ENCODE results near the gene ZNF579.

The ZNF579 gene

GRCh38 chr19:55545443-55545842, 35.2 kb downstream of the ZNF579 start, which contains the start of gene SBK3:
Gene SBK3, minus strand, starts transcription at chr19:55545543. Its CDS starts 0 bp downstream, at chr19:55545543.
- in situ Hi-C loops (cut with HindIII; ENCODE audit: low pct_unique_long_range_greater_than_20kb, low sequenced_read_pairs): no loop called here
- no peak for DNase-seq (ENCODE audit: low read depth in 1 of 2, low spot score in 1 of 2)
- TF ChIP-seq JUND (IDR thresholded peaks at IDR 0.05; ENCODE audit: low read depth): no peak

GRCh38 chr19:55544776-55545439, 35.7 kb downstream of the ZNF579 start:
- no peak for TF ChIP-seq JUND (IDR thresholded peaks at IDR 0.05; ENCODE audit: low read depth)
- no peak for DNase-seq (ENCODE audit: low read depth in 1 of 2, low spot score in 1 of 2)
- in situ Hi-C loops (cut with HindIII; ENCODE audit: low pct_unique_long_range_greater_than_20kb, low sequenced_read_pairs): no loop called here

GRCh38 chr19:55544014-55544413, 36.6 kb downstream of the ZNF579 start:
- TF ChIP-seq JUND (IDR thresholded peaks at IDR 0.05; ENCODE audit: low read depth): no peak
- DNase-seq (ENCODE audit: low read depth in 1 of 2, low spot score in 1 of 2): no peak
- in situ Hi-C loops (cut with HindIII; ENCODE audit: low pct_unique_long_range_greater_than_20kb, low sequenced_read_pairs): no loop called here

GRCh38 chr19:55543567-55543966, 37.1 kb downstream of the ZNF579 start:
- no peak for TF ChIP-seq JUND (IDR thresholded peaks at IDR 0.05; ENCODE audit: low read depth)
- DNase-seq (ENCODE audit: low read depth in 1 of 2, low spot score in 1 of 2): no peak
- in situ Hi-C loops (cut with HindIII; ENCODE audit: low pct_unique_long_range_greater_than_20kb, low sequenced_read_pairs): no loop called here

- TF ChIP-seq JUND (IDR thresholded peaks at IDR 0.05; ENCODE audit: low read depth): no peak
- in situ Hi-C loops (cut with HindIII; ENCODE audit: low pct_unique_long_range_greater_than_20kb, low sequenced_read_pairs): no loop called here
Observed at GRCh38 chr19:55542292-55542855, 38.3 kb downstream of the ZNF579 start.

GRCh38 chr19:55541091-55541490, 39.6 kb downstream of the ZNF579 start:
- in situ Hi-C loops (cut with HindIII; ENCODE audit: low pct_unique_long_range_greater_than_20kb, low sequenced_read_pairs): no loop called here
- no peak for DNase-seq (ENCODE audit: low read depth in 1 of 2, low spot score in 1 of 2)
- no peak for TF ChIP-seq JUND (IDR thresholded peaks at IDR 0.05; ENCODE audit: low read depth)

More at GRCh38 chr19:55542292-55542855, 38.3 kb downstream of the ZNF579 start:
- no peak for DNase-seq (ENCODE audit: low read depth in 1 of 2, low spot score in 1 of 2)

- DNase-seq (ENCODE audit: low read depth in 1 of 2, low spot score in 1 of 2): no peak
- in situ Hi-C loops (cut with HindIII; ENCODE audit: low pct_unique_long_range_greater_than_20kb, low sequenced_read_pairs): no loop called here
- no peak for TF ChIP-seq JUND (IDR thresholded peaks at IDR 0.05; ENCODE audit: low read depth)
Observed at GRCh38 chr19:55540619-55541018, 40.0 kb downstream of the ZNF579 start.

- in situ Hi-C loops (cut with HindIII; ENCODE audit: low pct_unique_long_range_greater_than_20kb, low sequenced_read_pairs): no loop called here
Observed at GRCh38 chr19:55539090-55539984, 41.3 kb downstream of the ZNF579 start.

GRCh38 chr19:55538132-55538531, 42.5 kb downstream of the ZNF579 start:
- in situ Hi-C loops (cut with HindIII; ENCODE audit: low pct_unique_long_range_greater_than_20kb, low sequenced_read_pairs): no loop called here
- TF ChIP-seq JUND (IDR thresholded peaks at IDR 0.05; ENCODE audit: low read depth): no peak
- DNase-seq (ENCODE audit: low read depth in 1 of 2, low spot score in 1 of 2): no peak

More at GRCh38 chr19:55539090-55539984, 41.3 kb downstream of the ZNF579 start:
- DNase-seq (ENCODE audit: low read depth in 1 of 2, low spot score in 1 of 2): no peak
- TF ChIP-seq JUND (IDR thresholded peaks at IDR 0.05; ENCODE audit: low read depth): no peak

GRCh38 chr19:55537741-55538111, 42.9 kb downstream of the ZNF579 start:
- no peak for TF ChIP-seq JUND (IDR thresholded peaks at IDR 0.05; ENCODE audit: low read depth)
- in situ Hi-C loops (cut with HindIII; ENCODE audit: low pct_unique_long_range_greater_than_20kb, low sequenced_read_pairs): no loop called here
- DNase-seq (ENCODE audit: low read depth in 1 of 2, low spot score in 1 of 2): no peak

- DNase-seq (ENCODE audit: low read depth in 1 of 2, low spot score in 1 of 2): no peak
- no peak for TF ChIP-seq JUND (IDR thresholded peaks at IDR 0.05; ENCODE audit: low read depth)
- in situ Hi-C loops (cut with HindIII; ENCODE audit: low pct_unique_long_range_greater_than_20kb, low sequenced_read_pairs): no loop called here
Observed at GRCh38 chr19:55536951-55537740, 43.5 kb downstream of the ZNF579 start, which contains the start of gene SBK2. Gene SBK2, minus strand, starts transcription at chr19:55537133. Its CDS starts 839 bp downstream, at chr19:55536294.

- DNase-seq (ENCODE audit: low read depth in 1 of 2, low spot score in 1 of 2): no peak
- in situ Hi-C loops (cut with HindIII; ENCODE audit: low pct_unique_long_range_greater_than_20kb, low sequenced_read_pairs): no loop called here
- TF ChIP-seq JUND (IDR thresholded peaks at IDR 0.05; ENCODE audit: low read depth): no peak
Observed at GRCh38 chr19:55536366-55536765, 44.3 kb downstream of the ZNF579 start.
